GM12864 (cell line): ENCODE measurements around the gene CXCL14.

ENCODE experiments used
- DNase-seq: peaks from one replicate; pipeline ENCODE4 v3.0.0-alpha.2; 2011; ENCODE audit warnings: low read depth
- H3K4me3 ChIP-seq: 2 replicates; pipeline ENCODE4 v1.5.1; 2011; ENCODE audit warnings: mild to moderate bottlenecking, low read depth, low read length, control low read depth
- CTCF ChIP-seq: IDR thresholded peaks from 2 replicates; pipeline ENCODE4 v1.5.1; 2011; ENCODE audit warnings: low read depth, mild to moderate bottlenecking, moderate library complexity, low read length, control low read depth, inconsistent platforms; ENCODE audit errors: missing control alignments

CXCL14 gene

DNA sequence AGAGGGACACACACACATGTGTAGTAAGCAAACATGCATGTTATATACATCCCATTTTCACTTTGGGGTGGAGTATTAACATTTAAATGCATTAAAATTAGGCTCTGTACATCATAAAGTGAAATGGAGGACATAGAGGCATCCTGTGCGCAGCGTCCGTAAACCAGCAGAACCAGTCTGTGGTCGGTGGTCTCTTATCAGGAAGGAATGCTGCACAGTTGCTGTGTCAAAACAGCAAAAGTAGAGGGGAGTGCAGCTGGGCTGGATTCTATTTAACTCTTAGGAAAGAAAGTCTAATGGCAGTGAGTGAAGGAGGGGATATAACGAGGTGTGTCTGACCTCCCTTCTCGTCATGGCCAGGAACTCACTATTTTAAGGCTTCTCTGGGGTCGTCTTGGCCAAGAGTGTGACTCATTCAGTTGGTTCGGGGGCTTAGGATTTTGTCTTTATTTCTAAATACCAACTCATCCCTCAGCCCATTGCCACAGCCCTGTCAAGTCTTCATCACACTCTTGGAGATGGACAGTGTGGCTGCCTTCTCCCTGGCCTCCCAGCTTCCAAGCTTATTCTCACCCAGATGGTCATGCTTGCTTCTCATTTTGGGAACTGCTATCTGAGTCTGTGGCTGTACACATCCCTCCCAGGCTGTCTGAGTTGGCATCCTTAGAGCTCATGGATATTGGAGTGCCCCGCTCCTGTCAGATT, 20.1 kb upstream of the CXCL14 start:
- TF ChIP-seq CTCF, result no peak
- no peak for DNase-seq
- H3K4me3 ChIP-seq, result no peak overlapping the region

GRCh38 chr5:135596788-135597187, 18.0 kb upstream of the CXCL14 start:
- H3K4me3 ChIP-seq, result no peak overlapping the region
- TF ChIP-seq CTCF, result no peak
- no peak for DNase-seq

- TF ChIP-seq CTCF, result no peak
- H3K4me3 ChIP-seq, result no peak overlapping the region
- DNase-seq, result no peak
These were observed 17.5 kb upstream of the CXCL14 start for GRCh38 chr5:135596157-135596763.

DNA sequence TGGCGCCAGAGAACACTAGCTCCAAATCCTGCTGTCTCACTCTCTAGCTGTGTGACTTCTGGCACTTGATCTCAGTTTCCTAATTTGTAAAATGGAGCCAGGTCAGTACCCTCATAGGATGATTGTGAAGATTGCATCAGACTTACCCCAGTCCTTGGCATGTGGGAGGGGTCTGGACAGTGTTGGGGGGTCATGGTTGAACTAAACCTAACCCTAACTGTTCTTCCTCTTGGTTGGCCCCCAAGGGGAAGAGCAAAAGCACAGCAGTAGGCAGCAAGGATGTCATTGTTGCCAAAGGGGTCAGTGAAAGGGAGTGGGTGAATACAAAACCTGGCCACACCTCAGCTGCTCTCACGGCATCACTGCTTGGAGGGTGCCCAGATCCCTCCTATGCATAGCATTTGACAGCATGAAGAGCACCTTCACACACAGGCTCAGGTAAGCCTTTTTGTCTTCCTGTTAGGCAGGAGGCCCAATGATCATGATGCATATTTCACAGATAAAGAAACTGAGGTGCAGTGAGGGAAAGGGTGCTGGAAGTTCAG, 15.7 kb upstream of the CXCL14 start:
- TF ChIP-seq CTCF, result no peak
- H3K4me3 ChIP-seq, result no peak overlapping the region
- no peak for DNase-seq

GRCh38 chr5:135593886-135594285, 15.1 kb upstream of the CXCL14 start:
- no peak for TF ChIP-seq CTCF
- no peak for DNase-seq
- no peak overlapping the region for H3K4me3 ChIP-seq

DNA sequence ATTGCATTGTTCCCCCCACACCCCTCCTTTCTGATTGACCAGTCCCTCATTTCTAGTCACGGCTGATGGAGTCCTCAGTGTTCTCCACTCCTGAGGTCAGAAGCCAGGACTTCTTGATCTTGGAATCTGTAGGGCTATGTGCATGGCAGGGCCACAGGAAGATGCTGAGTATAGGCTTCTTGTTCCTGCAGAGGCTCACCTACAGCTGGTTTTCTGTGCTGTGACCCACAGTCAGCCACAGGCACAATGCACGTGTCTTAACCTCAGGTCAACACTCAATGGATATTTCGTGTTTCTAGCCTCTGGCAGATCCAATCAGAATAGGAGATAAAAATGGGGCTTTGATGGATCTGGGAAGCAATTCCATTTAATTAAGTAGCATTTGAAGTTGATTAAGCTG, 14.3 kb upstream of the CXCL14 start:
- no peak for DNase-seq
- TF ChIP-seq CTCF, result no peak
- no peak overlapping the region for H3K4me3 ChIP-seq
